ENCODE results near the gene NUMBL. TPM values are rescaled to one million over a fixed set of nuclear protein-coding genes. Genes with fewer than 3 reads are reported as not detected.

The NUMBL gene
- total and polyA plus RNA-seq, 2 of the 13 experiments (the other 11 are each of a cell fraction or from before 2014, with no cell fraction given) = 0.49 to 2.3 TPM

DNA sequence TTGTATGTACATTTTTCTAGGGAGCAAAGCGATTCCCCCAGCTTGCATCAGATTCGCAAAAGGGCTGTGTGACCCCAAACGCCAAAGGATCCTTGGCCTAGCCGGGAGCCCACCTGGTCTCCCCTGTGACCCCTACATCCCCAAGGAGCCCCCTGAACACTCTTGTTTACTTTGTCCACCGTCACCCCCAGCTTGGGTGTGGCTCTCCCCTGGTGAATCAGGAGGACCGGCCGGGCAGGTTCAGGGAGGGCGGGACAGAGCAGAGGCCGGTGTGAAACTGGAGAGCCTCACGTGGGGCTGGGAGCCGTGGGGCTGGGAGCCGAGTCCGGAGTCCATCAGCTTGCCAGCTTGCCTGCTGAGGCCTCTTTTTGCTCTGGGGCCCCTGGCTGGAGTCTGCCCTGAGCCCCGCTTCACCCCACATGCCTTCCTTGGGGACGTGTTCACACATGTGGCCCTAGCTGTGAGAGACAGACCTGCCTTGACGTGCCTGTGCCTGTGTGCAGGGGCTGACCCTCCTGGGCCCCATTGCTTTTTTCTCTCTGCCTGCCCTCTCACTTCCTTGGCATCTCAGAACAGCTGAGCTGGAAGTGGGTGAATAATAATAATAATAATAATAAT lies 28.4 kb upstream of the NUMBL start (continued):
- TF ChIP-seq, protein P1, sequence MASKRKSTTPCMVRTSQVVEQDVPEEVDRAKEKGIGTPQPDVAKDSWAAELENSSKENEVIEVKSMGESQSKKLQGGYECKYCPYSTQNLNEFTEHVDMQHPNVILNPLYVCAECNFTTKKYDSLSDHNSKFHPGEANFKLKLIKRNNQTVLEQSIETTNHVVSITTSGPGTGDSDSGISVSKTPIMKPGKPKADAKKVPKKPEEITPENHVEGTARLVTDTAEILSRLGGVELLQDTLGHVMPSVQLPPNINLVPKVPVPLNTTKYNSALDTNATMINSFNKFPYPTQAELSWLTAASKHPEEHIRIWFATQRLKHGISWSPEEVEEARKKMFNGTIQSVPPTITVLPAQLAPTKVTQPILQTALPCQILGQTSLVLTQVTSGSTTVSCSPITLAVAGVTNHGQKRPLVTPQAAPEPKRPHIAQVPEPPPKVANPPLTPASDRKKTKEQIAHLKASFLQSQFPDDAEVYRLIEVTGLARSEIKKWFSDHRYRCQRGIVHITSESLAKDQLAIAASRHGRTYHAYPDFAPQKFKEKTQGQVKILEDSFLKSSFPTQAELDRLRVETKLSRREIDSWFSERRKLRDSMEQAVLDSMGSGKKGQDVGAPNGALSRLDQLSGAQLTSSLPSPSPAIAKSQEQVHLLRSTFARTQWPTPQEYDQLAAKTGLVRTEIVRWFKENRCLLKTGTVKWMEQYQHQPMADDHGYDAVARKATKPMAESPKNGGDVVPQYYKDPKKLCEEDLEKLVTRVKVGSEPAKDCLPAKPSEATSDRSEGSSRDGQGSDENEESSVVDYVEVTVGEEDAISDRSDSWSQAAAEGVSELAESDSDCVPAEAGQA (IDR thresholded peaks at IDR 0.05; ENCODE audit: low read depth) = no peak
- TF ChIP-seq, protein P1 (CRISPR knock-in tag; IDR thresholded peaks at IDR 0.05; ENCODE audit: borderline replicate concordance) = no peak
- TF ChIP-seq ZNF207 (IDR thresholded peaks at IDR 0.05; ENCODE audit: borderline replicate concordance) (no peak), POLR2G (IDR thresholded peaks at IDR 0.05; ENCODE audit: low read depth, low read length) (peak; percentile 71), ZNF430 (CRISPR knock-in tag; IDR thresholded peaks at IDR 0.05) (no peak), TMF1 (CRISPR knock-in tag; IDR thresholded peaks at IDR 0.05; ENCODE audit: low read depth) (no peak), WIZ (CRISPR knock-in tag; IDR thresholded peaks at IDR 0.05) (no peak), ETS1 (CRISPR knock-in tag; IDR thresholded peaks at IDR 0.05) (no peak), ZBTB21 (CRISPR knock-in tag; IDR thresholded peaks at IDR 0.05) (no peak), MTF1 (CRISPR knock-in tag; IDR thresholded peaks at IDR 0.05) (no peak), PAWR (CRISPR knock-in tag; IDR thresholded peaks at IDR 0.05; ENCODE audit: borderline replicate concordance) (no peak), TP53 (CRISPR knock-in tag; conservative IDR thresholded peaks at IDR 0.05) (no peak), FOXJ3 (CRISPR knock-in tag; IDR thresholded peaks at IDR 0.05; ENCODE audit: borderline replicate concordance) (no peak), RBAK (CRISPR knock-in tag; IDR thresholded peaks at IDR 0.05) (no peak)
- TF ChIP-seq, protein P2, sequence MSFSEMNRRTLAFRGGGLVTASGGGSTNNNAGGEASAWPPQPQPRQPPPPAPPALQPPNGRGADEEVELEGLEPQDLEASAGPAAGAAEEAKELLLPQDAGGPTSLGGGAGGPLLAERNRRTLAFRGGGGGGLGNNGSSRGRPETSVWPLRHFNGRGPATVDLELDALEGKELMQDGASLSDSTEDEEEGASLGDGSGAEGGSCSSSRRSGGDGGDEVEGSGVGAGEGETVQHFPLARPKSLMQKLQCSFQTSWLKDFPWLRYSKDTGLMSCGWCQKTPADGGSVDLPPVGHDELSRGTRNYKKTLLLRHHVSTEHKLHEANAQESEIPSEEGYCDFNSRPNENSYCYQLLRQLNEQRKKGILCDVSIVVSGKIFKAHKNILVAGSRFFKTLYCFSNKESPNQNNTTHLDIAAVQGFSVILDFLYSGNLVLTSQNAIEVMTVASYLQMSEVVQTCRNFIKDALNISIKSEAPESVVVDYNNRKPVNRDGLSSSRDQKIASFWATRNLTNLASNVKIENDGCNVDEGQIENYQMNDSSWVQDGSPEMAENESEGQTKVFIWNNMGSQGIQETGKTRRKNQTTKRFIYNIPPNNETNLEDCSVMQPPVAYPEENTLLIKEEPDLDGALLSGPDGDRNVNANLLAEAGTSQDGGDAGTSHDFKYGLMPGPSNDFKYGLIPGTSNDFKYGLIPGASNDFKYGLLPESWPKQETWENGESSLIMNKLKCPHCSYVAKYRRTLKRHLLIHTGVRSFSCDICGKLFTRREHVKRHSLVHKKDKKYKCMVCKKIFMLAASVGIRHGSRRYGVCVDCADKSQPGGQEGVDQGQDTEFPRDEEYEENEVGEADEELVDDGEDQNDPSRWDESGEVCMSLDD (CRISPR knock-in tag; IDR thresholded peaks at IDR 0.05; ENCODE audit: borderline replicate concordance) = peak; percentile 97
- TF ChIP-seq, protein P3, sequence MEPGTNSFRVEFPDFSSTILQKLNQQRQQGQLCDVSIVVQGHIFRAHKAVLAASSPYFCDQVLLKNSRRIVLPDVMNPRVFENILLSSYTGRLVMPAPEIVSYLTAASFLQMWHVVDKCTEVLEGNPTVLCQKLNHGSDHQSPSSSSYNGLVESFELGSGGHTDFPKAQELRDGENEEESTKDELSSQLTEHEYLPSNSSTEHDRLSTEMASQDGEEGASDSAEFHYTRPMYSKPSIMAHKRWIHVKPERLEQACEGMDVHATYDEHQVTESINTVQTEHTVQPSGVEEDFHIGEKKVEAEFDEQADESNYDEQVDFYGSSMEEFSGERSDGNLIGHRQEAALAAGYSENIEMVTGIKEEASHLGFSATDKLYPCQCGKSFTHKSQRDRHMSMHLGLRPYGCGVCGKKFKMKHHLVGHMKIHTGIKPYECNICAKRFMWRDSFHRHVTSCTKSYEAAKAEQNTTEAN (CRISPR knock-in tag; conservative IDR thresholded peaks at IDR 0.05) = no peak; the same call in 1 of the 2 replicates
- TF ChIP-seq, protein P4, sequence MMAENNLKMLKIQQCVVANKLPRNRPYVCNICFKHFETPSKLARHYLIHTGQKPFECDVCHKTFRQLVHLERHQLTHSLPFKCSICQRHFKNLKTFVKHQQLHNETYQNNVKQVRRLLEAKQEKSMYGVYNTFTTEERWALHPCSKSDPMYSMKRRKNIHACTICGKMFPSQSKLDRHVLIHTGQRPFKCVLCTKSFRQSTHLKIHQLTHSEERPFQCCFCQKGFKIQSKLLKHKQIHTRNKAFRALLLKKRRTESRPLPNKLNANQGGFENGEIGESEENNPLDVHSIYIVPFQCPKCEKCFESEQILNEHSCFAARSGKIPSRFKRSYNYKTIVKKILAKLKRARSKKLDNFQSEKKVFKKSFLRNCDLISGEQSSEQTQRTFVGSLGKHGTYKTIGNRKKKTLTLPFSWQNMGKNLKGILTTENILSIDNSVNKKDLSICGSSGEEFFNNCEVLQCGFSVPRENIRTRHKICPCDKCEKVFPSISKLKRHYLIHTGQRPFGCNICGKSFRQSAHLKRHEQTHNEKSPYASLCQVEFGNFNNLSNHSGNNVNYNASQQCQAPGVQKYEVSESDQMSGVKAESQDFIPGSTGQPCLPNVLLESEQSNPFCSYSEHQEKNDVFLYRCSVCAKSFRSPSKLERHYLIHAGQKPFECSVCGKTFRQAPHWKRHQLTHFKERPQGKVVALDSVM (CRISPR knock-in tag; IDR thresholded peaks at IDR 0.05) = no peak

Measured in HepG2 (cell line).